GM12874 (cell line): ENCODE results near the gene TPI1.

Experiments used
- TF ChIP-seq, protein P1 (sequence below): IDR thresholded peaks from 2 replicates; pipeline ENCODE4 v1.5.1; 2011; ENCODE audit warnings: low read depth, mild to moderate bottlenecking, control low read depth, low read length, moderate library complexity; ENCODE audit not compliant: insufficient read depth

Gene TPI1

DNA sequence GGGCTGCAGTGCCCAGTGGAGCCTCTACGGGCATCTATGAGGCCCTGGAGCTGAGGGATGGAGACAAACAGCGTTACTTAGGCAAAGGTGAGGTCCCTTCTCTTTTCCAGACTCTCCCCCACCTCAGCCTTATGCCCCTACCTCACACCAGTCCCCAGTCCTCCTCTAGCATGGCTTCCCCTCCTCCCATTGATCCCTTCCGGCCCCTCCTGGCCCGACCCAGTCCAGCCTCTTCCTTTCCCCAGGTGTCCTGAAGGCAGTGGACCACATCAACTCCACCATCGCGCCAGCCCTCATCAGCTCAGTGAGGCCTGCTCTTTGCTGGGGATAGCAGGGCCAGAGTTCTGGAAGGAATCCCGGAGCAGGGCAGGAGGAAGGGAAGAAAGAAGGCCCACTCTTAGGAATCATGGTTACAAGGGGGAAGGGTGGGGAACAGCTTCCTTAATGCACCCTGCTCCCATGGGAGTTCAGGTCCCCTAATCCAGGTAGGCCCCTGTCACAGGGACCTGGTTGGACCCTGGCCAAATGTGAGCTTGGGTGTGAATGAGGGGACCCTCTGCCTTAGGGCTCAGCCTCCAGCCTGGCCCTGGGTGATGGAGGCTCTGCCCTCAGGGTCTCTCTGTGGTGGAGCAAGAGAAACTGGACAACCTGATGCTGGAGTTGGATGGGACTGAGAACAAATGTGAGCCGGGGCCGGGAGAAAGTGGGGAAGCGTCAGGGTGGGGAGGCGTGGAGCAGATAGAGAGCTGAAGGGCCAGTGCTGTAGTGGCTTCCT, 49.3 kb downstream of the TPI1 start:
- TF ChIP-seq, protein P1, sequence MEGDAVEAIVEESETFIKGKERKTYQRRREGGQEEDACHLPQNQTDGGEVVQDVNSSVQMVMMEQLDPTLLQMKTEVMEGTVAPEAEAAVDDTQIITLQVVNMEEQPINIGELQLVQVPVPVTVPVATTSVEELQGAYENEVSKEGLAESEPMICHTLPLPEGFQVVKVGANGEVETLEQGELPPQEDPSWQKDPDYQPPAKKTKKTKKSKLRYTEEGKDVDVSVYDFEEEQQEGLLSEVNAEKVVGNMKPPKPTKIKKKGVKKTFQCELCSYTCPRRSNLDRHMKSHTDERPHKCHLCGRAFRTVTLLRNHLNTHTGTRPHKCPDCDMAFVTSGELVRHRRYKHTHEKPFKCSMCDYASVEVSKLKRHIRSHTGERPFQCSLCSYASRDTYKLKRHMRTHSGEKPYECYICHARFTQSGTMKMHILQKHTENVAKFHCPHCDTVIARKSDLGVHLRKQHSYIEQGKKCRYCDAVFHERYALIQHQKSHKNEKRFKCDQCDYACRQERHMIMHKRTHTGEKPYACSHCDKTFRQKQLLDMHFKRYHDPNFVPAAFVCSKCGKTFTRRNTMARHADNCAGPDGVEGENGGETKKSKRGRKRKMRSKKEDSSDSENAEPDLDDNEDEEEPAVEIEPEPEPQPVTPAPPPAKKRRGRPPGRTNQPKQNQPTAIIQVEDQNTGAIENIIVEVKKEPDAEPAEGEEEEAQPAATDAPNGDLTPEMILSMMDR, result no peak

DNA sequence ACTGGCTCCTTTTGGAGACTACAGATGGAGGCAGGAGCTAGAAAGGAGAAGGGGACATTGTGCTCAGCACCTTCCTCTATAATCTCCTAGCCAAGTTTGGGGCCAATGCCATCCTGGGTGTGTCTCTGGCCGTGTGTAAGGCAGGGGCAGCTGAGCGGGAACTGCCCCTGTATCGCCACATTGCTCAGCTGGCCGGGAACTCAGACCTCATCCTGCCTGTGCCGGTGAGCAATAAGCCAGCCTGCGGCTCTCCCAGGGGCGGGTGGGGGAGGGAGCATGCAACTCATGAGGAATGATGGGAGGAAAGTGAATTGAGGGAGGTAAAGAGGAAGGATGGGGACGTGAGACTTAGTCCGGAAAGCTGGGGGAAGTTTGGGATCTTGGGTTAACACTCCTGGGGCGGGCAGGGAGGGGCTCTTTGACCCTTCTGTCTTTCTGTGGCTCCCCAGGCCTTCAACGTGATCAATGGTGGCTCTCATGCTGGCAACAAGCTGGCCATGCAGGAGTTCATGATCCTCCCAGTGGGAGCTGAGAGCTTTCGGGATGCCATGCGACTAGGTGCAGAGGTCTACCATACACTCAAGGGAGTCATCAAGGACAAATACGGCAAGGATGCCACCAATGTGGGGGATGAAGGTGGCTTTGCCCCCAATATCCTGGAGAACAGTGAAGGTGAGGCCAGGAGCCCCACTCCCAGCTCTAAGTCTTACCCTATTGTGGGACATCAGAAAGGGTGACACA, 50.3 kb downstream of the TPI1 start:
- TF ChIP-seq, protein P1, result no peak

DNA sequence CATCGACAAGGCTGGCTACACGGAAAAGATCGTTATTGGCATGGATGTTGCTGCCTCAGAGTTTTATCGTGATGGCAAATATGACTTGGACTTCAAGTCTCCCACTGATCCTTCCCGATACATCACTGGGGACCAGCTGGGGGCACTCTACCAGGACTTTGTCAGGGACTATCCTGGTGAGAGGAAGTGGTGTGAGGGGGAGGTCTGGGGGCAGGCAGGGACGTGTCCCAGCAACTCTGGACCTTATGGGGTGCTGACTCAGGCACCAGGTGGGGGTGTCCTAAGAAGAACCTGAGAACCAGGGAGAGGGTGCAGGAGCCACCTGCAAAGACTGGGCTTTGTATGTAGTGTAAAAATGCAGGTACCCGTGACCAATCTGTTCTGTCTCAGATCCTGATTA, 52.3 kb downstream of the TPI1 start:
- TF ChIP-seq, protein P1, result no peak
